ENCODE data around the gene GNAQ. TPM values are rescaled to one million over a fixed set of nuclear protein-coding genes. Genes with fewer than 3 reads are reported as not detected.

The GNAQ gene
- polyA plus RNA-seq, 2 of the 4 experiments (the other 2 are of a cell fraction) = 17.9 to 60.0 TPM

DNA sequence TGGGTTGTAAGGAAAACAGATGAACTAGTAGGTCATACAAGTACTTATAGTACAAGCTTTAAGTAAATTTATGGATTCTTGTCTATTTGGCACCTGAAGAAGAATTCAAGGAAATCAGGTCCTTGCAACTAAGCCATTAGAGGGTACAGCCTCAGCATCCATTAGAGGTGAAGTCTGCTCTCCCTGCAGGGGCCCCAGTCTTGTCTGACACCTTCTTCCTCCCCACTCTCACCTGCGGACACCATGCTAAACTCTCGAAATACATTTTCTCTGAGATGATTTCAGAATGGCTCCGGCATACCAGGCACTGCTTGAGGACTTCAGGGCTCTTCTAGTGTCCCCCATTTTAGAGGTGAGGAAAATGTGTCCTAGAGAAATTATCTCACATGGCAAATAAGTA is 137.9 kb downstream of the GNAQ start (continued):
- TF ChIP-seq MAFK (IDR thresholded peaks at IDR 0.05; ENCODE audit: partially characterized antibody) = no peak
- no peak for TF ChIP-seq PHF8 (IDR thresholded peaks at IDR 0.05; ENCODE audit: borderline replicate concordance, low read depth)
- TF ChIP-seq RNF2 (IDR thresholded peaks at IDR 0.05; ENCODE audit: borderline replicate concordance, low read depth) = no peak
- no peak for TF ChIP-seq HOXA7 (CRISPR knock-in tag; IDR thresholded peaks at IDR 0.05)
- TF ChIP-seq HDAC2 (IDR thresholded peaks at IDR 0.05) = no peak
- TF ChIP-seq MAZ (IDR thresholded peaks at IDR 0.05; ENCODE audit: borderline replicate concordance, low read depth, low read length) = no peak

DNA sequence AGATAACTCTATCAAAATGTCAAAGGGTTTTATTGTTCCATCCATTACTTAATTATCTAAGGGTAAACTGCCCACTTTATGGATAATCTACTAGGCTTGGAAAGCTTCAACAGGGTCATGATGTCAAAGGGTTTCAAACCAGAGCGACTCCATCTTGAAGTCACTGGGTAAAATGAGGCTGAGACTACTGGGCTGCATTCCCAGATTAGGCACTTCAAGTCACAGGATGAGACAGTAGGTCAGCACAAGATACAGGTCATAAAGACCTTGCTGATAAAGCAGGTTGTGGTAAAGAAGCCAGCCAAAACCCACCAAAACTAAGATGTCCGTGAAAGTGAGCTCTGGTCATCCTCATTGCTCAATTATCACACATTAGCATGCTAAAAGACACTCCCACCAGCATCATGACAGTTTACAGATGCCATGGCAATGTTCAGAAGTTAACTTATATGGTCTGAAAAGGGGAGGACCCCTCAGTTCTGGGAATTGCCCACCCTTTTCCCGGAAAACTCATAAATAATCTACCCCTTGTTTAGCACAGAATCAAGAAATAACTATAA is 138.6 kb downstream of the GNAQ start:
- H3K4me3 ChIP-seq = no peak overlapping the region
- TF ChIP-seq HOXB5 (CRISPR knock-in tag; IDR thresholded peaks at IDR 0.05) = no peak
- ATAC-seq (no peak), DNase-seq (ENCODE audit: low read depth in 1 of 2, low spot score in 1 of 2) (no peak), FAIRE-seq (peak; percentile 7)
- no peaks in the 10 kb centered on the region for H3K9me3 ChIP-seq
- WGBS (ENCODE audit: missing lambda C conversion rate) = 89% methylated on average over 3 of the region's 3 CpGs
- ChIA-PET POLR2A (no interaction called here), CTCF (interaction anchor here (0.7 to 3.2 kb wide), 3 partner anchors 10 to 142 kb away, joined by 3 to 11 read pairs (median 3); no protein-coding TSS in a partner anchor)
- H3K4me2 ChIP-seq = no peak overlapping the region
- peaks cover 8% of the 10 kb centered on the region; the same call in 2 of the 3 replicates for H3K4me1 ChIP-seq
- no peak overlapping the region for H3K27ac ChIP-seq

- 52% methylated on average over 1 of the region's 1 CpG for WGBS (ENCODE audit: missing lambda C conversion rate)
- H3K4me3 ChIP-seq = no peak overlapping the region
- ATAC-seq = no peak
- no peak overlapping the region for H3K27ac ChIP-seq
- H3K4me2 ChIP-seq = no peak overlapping the region
- H3K4me1 ChIP-seq = peaks cover 16% of the 10 kb centered on the region
- POLR2A ChIA-PET = no interaction called here
- H3K9me3 ChIP-seq = no peaks in the 10 kb centered on the region
- no peak for DNase-seq (ENCODE audit: low read depth in 1 of 2, low spot score in 1 of 2)
- FAIRE-seq = no peak
- CTCF ChIA-PET = interaction anchor here (0.7 to 1.1 kb wide), 3 partner anchors 11 to 143 kb away, joined by 3 to 6 read pairs (median 3); no protein-coding TSS in a partner anchor
- TF ChIP-seq, protein P1, sequence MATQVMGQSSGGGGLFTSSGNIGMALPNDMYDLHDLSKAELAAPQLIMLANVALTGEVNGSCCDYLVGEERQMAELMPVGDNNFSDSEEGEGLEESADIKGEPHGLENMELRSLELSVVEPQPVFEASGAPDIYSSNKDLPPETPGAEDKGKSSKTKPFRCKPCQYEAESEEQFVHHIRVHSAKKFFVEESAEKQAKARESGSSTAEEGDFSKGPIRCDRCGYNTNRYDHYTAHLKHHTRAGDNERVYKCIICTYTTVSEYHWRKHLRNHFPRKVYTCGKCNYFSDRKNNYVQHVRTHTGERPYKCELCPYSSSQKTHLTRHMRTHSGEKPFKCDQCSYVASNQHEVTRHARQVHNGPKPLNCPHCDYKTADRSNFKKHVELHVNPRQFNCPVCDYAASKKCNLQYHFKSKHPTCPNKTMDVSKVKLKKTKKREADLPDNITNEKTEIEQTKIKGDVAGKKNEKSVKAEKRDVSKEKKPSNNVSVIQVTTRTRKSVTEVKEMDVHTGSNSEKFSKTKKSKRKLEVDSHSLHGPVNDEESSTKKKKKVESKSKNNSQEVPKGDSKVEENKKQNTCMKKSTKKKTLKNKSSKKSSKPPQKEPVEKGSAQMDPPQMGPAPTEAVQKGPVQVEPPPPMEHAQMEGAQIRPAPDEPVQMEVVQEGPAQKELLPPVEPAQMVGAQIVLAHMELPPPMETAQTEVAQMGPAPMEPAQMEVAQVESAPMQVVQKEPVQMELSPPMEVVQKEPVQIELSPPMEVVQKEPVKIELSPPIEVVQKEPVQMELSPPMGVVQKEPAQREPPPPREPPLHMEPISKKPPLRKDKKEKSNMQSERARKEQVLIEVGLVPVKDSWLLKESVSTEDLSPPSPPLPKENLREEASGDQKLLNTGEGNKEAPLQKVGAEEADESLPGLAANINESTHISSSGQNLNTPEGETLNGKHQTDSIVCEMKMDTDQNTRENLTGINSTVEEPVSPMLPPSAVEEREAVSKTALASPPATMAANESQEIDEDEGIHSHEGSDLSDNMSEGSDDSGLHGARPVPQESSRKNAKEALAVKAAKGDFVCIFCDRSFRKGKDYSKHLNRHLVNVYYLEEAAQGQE (IDR thresholded peaks at IDR 0.05) = no peak
- no peak for TF ChIP-seq HMGXB4 (CRISPR knock-in tag; IDR thresholded peaks at IDR 0.05; ENCODE audit: borderline replicate concordance)
- no peak for TF ChIP-seq RAD21 (conservative IDR thresholded peaks at IDR 0.05 in 1 of 2, IDR thresholded peaks at IDR 0.05 in 1 of 2)
- no peak for TF ChIP-seq GATA3 (IDR thresholded peaks at IDR 0.05; ENCODE audit: borderline replicate concordance)
- no peak for TF ChIP-seq HES2 (IDR thresholded peaks at IDR 0.05)
- TF ChIP-seq JUN (IDR thresholded peaks at IDR 0.05) = no peak
- no peak for TF ChIP-seq RCOR1 (IDR thresholded peaks at IDR 0.05; ENCODE audit: low read depth, low read length)
- no peak for TF ChIP-seq MAFK (IDR thresholded peaks at IDR 0.05; ENCODE audit: partially characterized antibody)
- TF ChIP-seq JUNB (IDR thresholded peaks at IDR 0.05) = no peak
- TF ChIP-seq ZSCAN20 (CRISPR knock-in tag; IDR thresholded peaks at IDR 0.05) = no peak
- TF ChIP-seq ZC3H11A (IDR thresholded peaks at IDR 0.05) = no peak
These were observed 139.4 kb downstream of the GNAQ start for GRCh38 chr9:77892171-77892570.
